Activated naive CD8-positive, alpha-beta T cell (primary cell): ENCODE measurements around the gene LASP1.
"Not testable (repeated sequence)": the region's sequence is repeated elsewhere in the genome, so short reads cannot be mapped to it uniquely, and the experiment has no call there.

Source experiments
- H3K27ac Mint-ChIP-seq: one replicate; pipeline ENCODE4 v1.8.0; 2021; ENCODE audit warnings: mixed read lengths
- H3K27me3 Mint-ChIP-seq: one replicate; pipeline ENCODE4 v1.8.0; 2021; ENCODE audit warnings: mixed read lengths
- H3K36me3 Mint-ChIP-seq: one replicate; pipeline ENCODE4 v1.8.0; 2021; ENCODE audit warnings: mixed read lengths
- H3K4me1 Mint-ChIP-seq: one replicate; pipeline ENCODE4 v1.8.0; 2021; ENCODE audit warnings: low read depth, mixed read lengths
- H3K4me3 Mint-ChIP-seq: one replicate; pipeline ENCODE4 v1.8.0; 2021; ENCODE audit warnings: mild to moderate bottlenecking, mixed read lengths
- H3K9me3 Mint-ChIP-seq: one replicate; pipeline ENCODE4 v1.8.0; 2021; ENCODE audit warnings: low read depth, mixed read lengths

The LASP1 gene

GRCh38 chr17:38919316-38920078 is 49.6 kb downstream of the LASP1 start:
- Mint-ChIP-seq H3K4me1 (peaks cover 24% of the 10 kb centered on the region), H3K9me3 (no peaks in the 10 kb centered on the region), H3K4me3 (no peak overlapping the region), H3K27me3 (no peaks in the 10 kb centered on the region), H3K27ac (peak overlapping the region; percentile 75), H3K36me3 (no peaks in the 10 kb centered on the region)

- Mint-ChIP-seq H3K27ac (peak overlapping the region; percentile 81), H3K4me1 (peaks cover 33% of the 10 kb centered on the region), H3K36me3 (no peaks in the 10 kb centered on the region), H3K4me3 (no peak overlapping the region), H3K9me3 (no peaks in the 10 kb centered on the region), H3K27me3 (no peaks in the 10 kb centered on the region)
Observed at GRCh38 chr17:38920374-38921291, 50.8 kb downstream of the LASP1 start.

- Mint-ChIP-seq H3K9me3 (no peaks in the 10 kb centered on the region), H3K27me3 (no peaks in the 10 kb centered on the region), H3K27ac (peak overlapping the region; percentile 81), H3K4me1 (peaks cover 45% of the 10 kb centered on the region), H3K4me3 (no peak overlapping the region), H3K36me3 (no peaks in the 10 kb centered on the region)
Observed at GRCh38 chr17:38921756-38922411, 52.0 kb downstream of the LASP1 start.

GRCh38 chr17:38922538-38923297 is 52.9 kb downstream of the LASP1 start:
- Mint-ChIP-seq H3K4me3 (no peak overlapping the region), H3K36me3 (no peaks in the 10 kb centered on the region), H3K27ac (no peak overlapping the region), H3K27me3 (no peaks in the 10 kb centered on the region), H3K9me3 (no peaks in the 10 kb centered on the region), H3K4me1 (peaks cover 41% of the 10 kb centered on the region)

GRCh38 chr17:38925263-38925995 is 55.6 kb downstream of the LASP1 start, which contains the start of gene LASP1NB:
Gene LASP1NB, plus strand, starts transcription at chr17:38925614.
- peak within 1 kb of the TSS; percentile 72 for H3K27ac Mint-ChIP-seq
- peak within 1 kb of the TSS; percentile 70 for H3K4me3 Mint-ChIP-seq
- H3K9me3 Mint-ChIP-seq, result no peaks in the 10 kb centered on the region
- H3K27me3 Mint-ChIP-seq, result no peaks in the 10 kb centered on the region
- no peaks in the 10 kb centered on the region for H3K36me3 Mint-ChIP-seq
- H3K4me1 Mint-ChIP-seq, result peaks cover 37% of the 10 kb centered on the region

GRCh38 chr17:38926293-38927070 is 56.6 kb downstream of the LASP1 start:
- Mint-ChIP-seq H3K4me3 (peak overlapping the region; percentile 70), H3K27ac (peak overlapping the region; percentile 36), H3K27me3 (no peaks in the 10 kb centered on the region), H3K4me1 (peaks cover 33% of the 10 kb centered on the region), H3K9me3 (no peaks in the 10 kb centered on the region), H3K36me3 (no peaks in the 10 kb centered on the region)

GRCh38 chr17:38930782-38931181 is 60.9 kb downstream of the LASP1 start:
- not testable (repeated sequence) for H3K27ac Mint-ChIP-seq, H3K4me3 Mint-ChIP-seq, H3K36me3 Mint-ChIP-seq, H3K9me3 Mint-ChIP-seq, H3K27me3 Mint-ChIP-seq
- peaks cover 11% of the 10 kb centered on the region for H3K4me1 Mint-ChIP-seq

- H3K4me3 Mint-ChIP-seq, H3K27ac Mint-ChIP-seq, H3K9me3 Mint-ChIP-seq, H3K4me1 Mint-ChIP-seq, H3K27me3 Mint-ChIP-seq, H3K36me3 Mint-ChIP-seq: not testable (repeated sequence)
Observed at GRCh38 chr17:38933962-38934361, 64.1 kb downstream of the LASP1 start.

- H3K4me1 Mint-ChIP-seq, result no peaks in the 10 kb centered on the region
- no peak overlapping the region for H3K27ac Mint-ChIP-seq
- H3K36me3 Mint-ChIP-seq, result no peaks in the 10 kb centered on the region
- H3K9me3 Mint-ChIP-seq, result no peaks in the 10 kb centered on the region
- no peaks in the 10 kb centered on the region for H3K27me3 Mint-ChIP-seq
- H3K4me3 Mint-ChIP-seq, result no peak overlapping the region
Observed at GRCh38 chr17:38939987-38940386, 70.1 kb downstream of the LASP1 start.

- H3K4me3 Mint-ChIP-seq, result no peak overlapping the region
- H3K4me1 Mint-ChIP-seq, result no peaks in the 10 kb centered on the region
- no peaks in the 10 kb centered on the region for H3K36me3 Mint-ChIP-seq
- no peaks in the 10 kb centered on the region for H3K27me3 Mint-ChIP-seq
- H3K9me3 Mint-ChIP-seq, result no peaks in the 10 kb centered on the region
- no peak overlapping the region for H3K27ac Mint-ChIP-seq
Observed at GRCh38 chr17:38940404-38940803, 70.5 kb downstream of the LASP1 start.

GRCh38 chr17:38942696-38943334 is 73.0 kb downstream of the LASP1 start:
- H3K4me1 Mint-ChIP-seq, result no peaks in the 10 kb centered on the region

GRCh38 chr17:38943607-38944006 is 73.7 kb downstream of the LASP1 start:
- H3K36me3 Mint-ChIP-seq, result no peaks in the 10 kb centered on the region
- no peak overlapping the region for H3K4me3 Mint-ChIP-seq
- no peaks in the 10 kb centered on the region for H3K4me1 Mint-ChIP-seq
- no peaks in the 10 kb centered on the region for H3K27me3 Mint-ChIP-seq
- H3K9me3 Mint-ChIP-seq, result no peaks in the 10 kb centered on the region
- H3K27ac Mint-ChIP-seq, result no peak overlapping the region

More at GRCh38 chr17:38942696-38943334, 73.0 kb downstream of the LASP1 start:
- no peaks in the 10 kb centered on the region for H3K9me3 Mint-ChIP-seq
- H3K27ac Mint-ChIP-seq, result no peak overlapping the region
- no peak overlapping the region for H3K4me3 Mint-ChIP-seq
- H3K27me3 Mint-ChIP-seq, result no peaks in the 10 kb centered on the region
- no peaks in the 10 kb centered on the region for H3K36me3 Mint-ChIP-seq

GRCh38 chr17:38947189-38947588 is 77.3 kb downstream of the LASP1 start:
- H3K36me3 Mint-ChIP-seq, result no peaks in the 10 kb centered on the region
- H3K27ac Mint-ChIP-seq, result no peak overlapping the region
- no peak overlapping the region for H3K4me3 Mint-ChIP-seq
- H3K27me3 Mint-ChIP-seq, result no peaks in the 10 kb centered on the region
- H3K9me3 Mint-ChIP-seq, result no peaks in the 10 kb centered on the region
- H3K4me1 Mint-ChIP-seq, result no peaks in the 10 kb centered on the region
